H9 (cell line): ENCODE data around the gene CCDC154. TPM values are rescaled to one million over a fixed set of nuclear protein-coding genes. Genes with fewer than 3 reads are reported as not detected.

Experiments used
- DNase-seq: peaks from one replicate; pipeline ENCODE4 v3.0.0-alpha.2; 2017
- H2AFZ ChIP-seq: one replicate; pipeline ENCODE4 v1.6.1; 2013; ENCODE audit warnings: mild to moderate bottlenecking, low read length, control low read depth, moderate library complexity
- H2AK5ac ChIP-seq: 2 replicates; pipeline ENCODE4 v1.6.1; 2013; ENCODE audit warnings: low read length, control low read depth, mixed read lengths; ENCODE audit not compliant: insufficient read length
- H2BK120ac ChIP-seq: one replicate; pipeline ENCODE4 v1.6.1; 2013; ENCODE audit warnings: low read depth, mild to moderate bottlenecking, low read length, control low read depth, inconsistent platforms; ENCODE audit not compliant: poor library complexity, severe bottlenecking
- H2BK12ac ChIP-seq: 2 replicates; pipeline ENCODE4 v1.6.1; 2013; ENCODE audit warnings: low read length, control low read depth, mixed read lengths, low read depth; ENCODE audit not compliant: insufficient read length
- H2BK15ac ChIP-seq: 2 replicates; pipeline ENCODE4 v1.6.1; 2013; ENCODE audit warnings: low read depth, low read length, control low read depth
- H2BK20ac ChIP-seq: one replicate; pipeline ENCODE4 v1.6.1; 2013; ENCODE audit warnings: low read depth, mild to moderate bottlenecking, low read length, control low read depth, inconsistent platforms; ENCODE audit not compliant: poor library complexity, severe bottlenecking
- H2BK5ac ChIP-seq: 2 replicates; pipeline ENCODE4 v1.6.1; 2013; ENCODE audit warnings: low read length, control low read depth, mixed read lengths; ENCODE audit not compliant: insufficient read length
- H3K14ac ChIP-seq: 2 replicates; pipeline ENCODE4 v1.6.1; 2013; ENCODE audit warnings: low read length, control low read depth; ENCODE audit not compliant: insufficient read depth
- H3K18ac ChIP-seq: 2 replicates; pipeline ENCODE4 v1.6.1; 2013; ENCODE audit warnings: low read depth, mild to moderate bottlenecking, mixed read lengths, low read length, control low read depth; ENCODE audit not compliant: insufficient read length
- H3K23ac ChIP-seq: 2 replicates; pipeline ENCODE4 v1.6.1; 2013; ENCODE audit warnings: low read length, control low read depth, mixed read lengths, low read depth; ENCODE audit not compliant: insufficient read length
- H3K23me2 ChIP-seq: 2 replicates; pipeline ENCODE4 v1.6.1; 2013; ENCODE audit warnings: low read depth, mild to moderate bottlenecking, mixed read lengths, low read length, control low read depth; ENCODE audit not compliant: insufficient read length, poor library complexity, severe bottlenecking
- H3K27ac ChIP-seq: 2 replicates; pipeline ENCODE4 v1.5.1; 2013; ENCODE audit warnings: low read length, control low read depth, mixed read lengths, low read depth; ENCODE audit not compliant: insufficient read length
- H3K27me3 ChIP-seq: 2 replicates; pipeline ENCODE4 v1.6.1; 2013; ENCODE audit warnings: low read length, control low read depth, inconsistent platforms; ENCODE audit not compliant: insufficient read depth
- H3K4ac ChIP-seq: 2 replicates; pipeline ENCODE4 v1.6.1; 2013; ENCODE audit warnings: low read depth, mild to moderate bottlenecking, control low read depth, inconsistent platforms, low read length, moderate library complexity
- H3K4me1 ChIP-seq: 2 replicates; pipeline ENCODE4 v1.6.1; 2013; ENCODE audit warnings: low read length, control low read depth, inconsistent platforms; ENCODE audit not compliant: insufficient read depth
- H3K4me2 ChIP-seq: 2 replicates; pipeline ENCODE4 v1.6.1; 2013; ENCODE audit warnings: low read length, control low read depth, mixed read lengths; ENCODE audit not compliant: insufficient read length, insufficient read depth
- H3K56ac ChIP-seq: 2 replicates; pipeline ENCODE4 v1.6.1; 2013; ENCODE audit warnings: low read depth, mild to moderate bottlenecking, mixed read lengths, low read length, control low read depth; ENCODE audit not compliant: insufficient read length
- H3K79me1 ChIP-seq: 2 replicates; pipeline ENCODE4 v1.6.1; 2013; ENCODE audit warnings: low read depth, mild to moderate bottlenecking, moderate library complexity, low read length, control low read depth, inconsistent platforms; ENCODE audit not compliant: insufficient read depth, poor library complexity, severe bottlenecking
- H3K79me2 ChIP-seq: 2 replicates; pipeline ENCODE4 v1.6.1; 2013; ENCODE audit warnings: low read length, control low read depth, inconsistent platforms; ENCODE audit not compliant: insufficient read depth
- H3K9ac ChIP-seq: 2 replicates; pipeline ENCODE4 v1.6.1; 2013; ENCODE audit warnings: low read length, control low read depth, mixed read lengths; ENCODE audit not compliant: insufficient read length; ENCODE audit errors: extremely low read depth
- H3K9me3 ChIP-seq: one replicate; pipeline ENCODE4 v1.6.1; 2013; ENCODE audit warnings: low read depth, low read length, inconsistent platforms; ENCODE audit not compliant: control insufficient read depth
- H3T11ph ChIP-seq: one replicate; pipeline ENCODE4 v1.6.1; 2013; ENCODE audit warnings: mild to moderate bottlenecking, low read length, control low read depth, inconsistent platforms
- H4K20me1 ChIP-seq: one replicate; pipeline ENCODE4 v1.6.1; 2013; ENCODE audit not compliant: control insufficient read depth, insufficient read length, insufficient read depth
- H4K5ac ChIP-seq: 2 replicates; pipeline ENCODE4 v1.6.1; 2013; ENCODE audit warnings: low read depth, mild to moderate bottlenecking, mixed read lengths, low read length, control low read depth; ENCODE audit not compliant: insufficient read length
- H4K8ac ChIP-seq: replicated peaks from 2 replicates; pipeline ENCODE4 v1.6.1; 2013; ENCODE audit warnings: low read length, control low read depth, mixed read lengths, low read depth; ENCODE audit not compliant: insufficient read length
- H4K91ac ChIP-seq: 2 replicates; pipeline ENCODE4 v1.6.1; 2013; ENCODE audit warnings: low read depth, mild to moderate bottlenecking, moderate library complexity, mixed read lengths, low read length, control low read depth; ENCODE audit not compliant: insufficient read length
- H3K27ac Mint-ChIP-seq, 3 experiments: 2 replicates in 2 of 3; 3 replicates in 1 of 3; pipeline ENCODE4 v1.8.0; 2020 to 2021; ENCODE audit warnings: mixed read lengths in 3 of 3, mild to moderate bottlenecking in 1 of 3, moderate library complexity in 1 of 3
- H3K27me3 Mint-ChIP-seq: 2 replicates; pipeline ENCODE4 v1.8.0; 2021; ENCODE audit warnings: low read depth, mild to moderate bottlenecking, moderate library complexity, mixed read lengths
- H3K36me3 Mint-ChIP-seq, 3 experiments: 2 replicates in 2 of 3; 3 replicates in 1 of 3; pipeline ENCODE4 v1.8.0; 2020 to 2021; ENCODE audit warnings: low read depth in 3 of 3, mixed read lengths in 3 of 3; ENCODE audit not compliant: insufficient read depth in 1 of 3
- H3K4me1 Mint-ChIP-seq, 2 experiments: 2 replicates each; pipeline ENCODE4 v1.8.0; 2020; ENCODE audit warnings: mixed read lengths in 2 of 2
- H3K4me3 Mint-ChIP-seq, 2 experiments: 2 replicates in 1 of 2; 3 replicates in 1 of 2; pipeline ENCODE4 v1.8.0; 2020 to 2021; ENCODE audit warnings: mild to moderate bottlenecking in 2 of 2, mixed read lengths in 2 of 2, moderate library complexity in 1 of 2
- H3K9me3 Mint-ChIP-seq, 2 experiments: 2 replicates in 1 of 2; 3 replicates in 1 of 2; pipeline ENCODE4 v1.8.0; 2020; ENCODE audit warnings: mild to moderate bottlenecking in 2 of 2, mixed read lengths in 2 of 2, moderate library complexity in 1 of 2
- WGBS: extraction: QIAGEN DNeasy Blood & Tissue Kit; methylation state at CpG from one replicate; pipeline ENCODE4 v1.1.7; 2013; ENCODE audit warnings: missing lambda C conversion rate, low lambda C conversion rate, mixed read lengths; ENCODE audit not compliant: insufficient read length; ENCODE audit errors: extremely low coverage; 5-methylcytosine and 5-hydroxymethylcytosine counted together
- total RNA-seq: library from RNA; stranded (reverse); gene quantifications from 2 replicates; pipeline ENCODE4 v1.2.1, GENCODE V29; 2021
- TF ChIP-seq, protein P1 (sequence below): fragments of 200-600 bp; sonication (generic); conservative IDR thresholded peaks from 3 replicates; pipeline ENCODE4 v1.8.0; 2021; ENCODE audit warnings: antibody characterized with exemption, mild to moderate bottlenecking

Gene CCDC154
- total RNA-seq, 1 experiment from 2014 or later, result 1.3 TPM

DNA sequence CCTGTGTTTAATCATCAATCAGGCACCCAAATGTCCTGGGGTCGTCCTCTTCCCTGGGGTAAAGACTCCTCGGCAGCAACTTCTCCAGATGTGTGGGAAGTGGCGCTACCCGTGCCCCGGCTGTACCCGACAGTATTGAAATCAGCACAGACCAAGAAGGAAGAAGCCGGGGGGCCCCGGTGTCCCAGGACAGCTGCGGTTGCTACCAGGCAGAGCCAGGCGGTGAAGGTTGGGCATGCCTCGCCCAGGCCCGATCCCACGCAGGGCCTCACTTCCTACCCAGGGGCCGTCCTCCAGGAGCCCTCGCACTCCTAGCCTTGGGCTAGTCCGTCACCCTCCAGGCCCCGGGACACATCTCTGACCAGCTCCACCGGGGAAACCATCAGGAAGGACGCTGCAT is 9.0 kb upstream of the CCDC154 start:
- no peaks in the 10 kb centered on the region for H3K27me3 Mint-ChIP-seq
- no peaks in the 10 kb centered on the region for H3K79me2 ChIP-seq
- no peak overlapping the region for H2BK20ac ChIP-seq
- no peak overlapping the region for H3K56ac ChIP-seq
- H3K4me1 ChIP-seq, result no peaks in the 10 kb centered on the region
- no peak overlapping the region for H2BK120ac ChIP-seq
- no peak overlapping the region for H3K4ac ChIP-seq
- no peak for DNase-seq
- no peak overlapping the region for H3K4me2 ChIP-seq
- no peak overlapping the region for H3K23ac ChIP-seq
- no peaks in the 10 kb centered on the region for H4K20me1 ChIP-seq
- no peak overlapping the region for H4K8ac ChIP-seq
- H2BK5ac ChIP-seq, result no peak overlapping the region
- peaks cover 0 to 33% (median 28%) of the 10 kb centered on the region in 3 experiments; a peak in 6 of 7 replicates for H3K36me3 Mint-ChIP-seq
- H3K23me2 ChIP-seq, result no peaks in the 10 kb centered on the region
- no peaks in the 10 kb centered on the region for H3K9me3 Mint-ChIP-seq
- H3K4me1 Mint-ChIP-seq, result no peaks in the 10 kb centered on the region
- no peak overlapping the region for H2BK15ac ChIP-seq
- no peaks in the 10 kb centered on the region for H3K9me3 ChIP-seq
- H3K79me1 ChIP-seq, result no peaks in the 10 kb centered on the region
- H2BK12ac ChIP-seq, result no peak overlapping the region
- H3T11ph ChIP-seq, result no peak overlapping the region
- H2AFZ ChIP-seq, result no peak overlapping the region
- no peak overlapping the region for H3K9ac ChIP-seq
- no peak overlapping the region for H3K14ac ChIP-seq
- no peak overlapping the region for H3K18ac ChIP-seq
- no peak overlapping the region for H4K91ac ChIP-seq
- H3K4me3 Mint-ChIP-seq, result no peak overlapping the region
- WGBS, result no CpG with 5 or more reads among the region's 19 CpGs
- H4K5ac ChIP-seq, result no peak overlapping the region
- no peaks in the 10 kb centered on the region for H3K27me3 ChIP-seq
- TF ChIP-seq, protein P1, sequence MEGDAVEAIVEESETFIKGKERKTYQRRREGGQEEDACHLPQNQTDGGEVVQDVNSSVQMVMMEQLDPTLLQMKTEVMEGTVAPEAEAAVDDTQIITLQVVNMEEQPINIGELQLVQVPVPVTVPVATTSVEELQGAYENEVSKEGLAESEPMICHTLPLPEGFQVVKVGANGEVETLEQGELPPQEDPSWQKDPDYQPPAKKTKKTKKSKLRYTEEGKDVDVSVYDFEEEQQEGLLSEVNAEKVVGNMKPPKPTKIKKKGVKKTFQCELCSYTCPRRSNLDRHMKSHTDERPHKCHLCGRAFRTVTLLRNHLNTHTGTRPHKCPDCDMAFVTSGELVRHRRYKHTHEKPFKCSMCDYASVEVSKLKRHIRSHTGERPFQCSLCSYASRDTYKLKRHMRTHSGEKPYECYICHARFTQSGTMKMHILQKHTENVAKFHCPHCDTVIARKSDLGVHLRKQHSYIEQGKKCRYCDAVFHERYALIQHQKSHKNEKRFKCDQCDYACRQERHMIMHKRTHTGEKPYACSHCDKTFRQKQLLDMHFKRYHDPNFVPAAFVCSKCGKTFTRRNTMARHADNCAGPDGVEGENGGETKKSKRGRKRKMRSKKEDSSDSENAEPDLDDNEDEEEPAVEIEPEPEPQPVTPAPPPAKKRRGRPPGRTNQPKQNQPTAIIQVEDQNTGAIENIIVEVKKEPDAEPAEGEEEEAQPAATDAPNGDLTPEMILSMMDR, result no peak
- H2AK5ac ChIP-seq, result no peak overlapping the region
- H3K27ac ChIP-seq, result no peak overlapping the region
- no peak overlapping the region for H3K27ac Mint-ChIP-seq
